ENCODE measurements around the gene ASTL.

- TF ChIP-seq POLR2AphosphoS5 (IDR thresholded peaks at IDR 0.05; ENCODE audit: insufficient read depth, low read depth, low read length) (no peak), CTCF (IDR thresholded peaks at IDR 0.05; ENCODE audit: extremely low read depth in 1 of 2, insufficient read depth in 1 of 2, low read depth in 1 of 2, low read length in 2 of 2) (no peak), POLR2A (IDR thresholded peaks at IDR 0.05; ENCODE audit: low read depth, low read length) (no peak), MYC (IDR thresholded peaks at IDR 0.05; ENCODE audit: low read depth, low read length) (no peak), EZH2 (IDR thresholded peaks at IDR 0.05; ENCODE audit: borderline replicate concordance, low read depth, low read length, severe bottlenecking) (no peak), FOS (IDR thresholded peaks at IDR 0.05; ENCODE audit: borderline replicate concordance, insufficient read depth, low read length) (no peak), MAX (IDR thresholded peaks at IDR 0.05; ENCODE audit: insufficient read depth, insufficient read length) (no peak), JUN (IDR thresholded peaks at IDR 0.05; ENCODE audit: borderline replicate concordance, insufficient read depth, insufficient read length, low read depth) (no peak), GATA2 (IDR thresholded peaks at IDR 0.05; ENCODE audit: insufficient read depth, insufficient read length, low read depth, low read length) (no peak)
Observed at GRCh38 chr2:96113951-96114350, 24.4 kb downstream of the ASTL start.

Measured in endothelial cell of umbilical vein (primary cell).